ENCODE measurements around the gene ZNF175. TPM values are rescaled to one million over a fixed set of nuclear protein-coding genes. Genes with fewer than 3 reads are reported as not detected.

Gene ZNF175
- polyA plus RNA-seq, 2 donors = 1.5 to 1.9 TPM

DNA sequence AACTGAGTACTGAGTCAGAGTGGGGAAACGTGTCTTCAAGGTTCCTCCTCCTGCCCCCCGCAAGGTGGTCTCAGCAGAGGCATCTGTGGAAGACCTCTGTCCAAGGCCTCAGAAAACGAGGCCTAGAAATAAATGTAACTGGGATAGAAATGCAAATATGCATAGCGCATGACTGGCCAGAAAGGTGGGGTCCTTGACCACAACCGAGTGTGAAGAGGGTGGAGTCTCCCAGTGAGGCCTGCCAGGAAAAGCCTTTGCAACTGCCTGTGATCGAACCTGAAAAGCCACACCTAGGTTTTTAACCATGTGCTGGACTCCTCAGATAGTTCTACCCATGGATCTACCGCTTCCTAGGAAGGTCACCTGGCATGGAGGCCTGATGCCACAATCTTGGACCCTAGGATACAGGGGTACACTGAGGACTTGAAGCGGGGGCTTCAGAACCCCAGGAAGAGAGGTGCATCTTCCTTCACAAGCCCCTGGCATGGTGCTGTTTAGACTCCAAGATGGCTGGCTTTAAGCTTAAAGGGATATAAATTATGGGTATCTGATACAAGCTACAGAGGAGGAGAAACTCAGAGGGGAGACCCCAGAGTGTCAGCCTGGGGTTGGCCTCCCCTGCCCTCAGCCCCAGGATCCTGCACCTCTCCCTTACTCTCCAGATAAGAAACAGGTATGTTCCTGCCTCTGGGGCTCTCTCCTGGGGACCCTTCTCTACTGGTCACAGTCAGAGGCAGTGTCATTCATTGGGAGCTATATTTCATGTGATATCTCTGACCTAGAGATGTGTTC is 21.4 kb upstream of the ZNF175 start:
- Histone ChIP-seq H3K9me3 (ENCODE audit: control insufficient read depth in 2 of 2, insufficient read depth in 1 of 2, low read depth in 1 of 2, low read length in 1 of 2) (peaks cover 2% of the 10 kb centered on the region in 2 donors), H3K4me1 (ENCODE audit: control insufficient read depth in 2 of 2, insufficient read depth in 2 of 2, low read length in 1 of 2) (no peaks in the 10 kb centered on the region), H3K36me3 (ENCODE audit: control insufficient read depth in 2 of 2, insufficient read depth in 2 of 2, low read length in 1 of 2) (no peaks in the 10 kb centered on the region), H3K27ac (ENCODE audit: low read depth in 2 of 2, low read length in 1 of 2) (no peak overlapping the region), H3K27me3 (ENCODE audit: control insufficient read depth in 1 of 2, insufficient read depth in 2 of 2, low read length in 2 of 2) (no peaks in the 10 kb centered on the region), H3K4me3 (ENCODE audit: low read depth in 1 of 2, low read length in 2 of 2) (no peak overlapping the region)
- WGBS, 2 donors = 53 to 54% methylated on average over 8 of the region's 8 CpGs

DNA sequence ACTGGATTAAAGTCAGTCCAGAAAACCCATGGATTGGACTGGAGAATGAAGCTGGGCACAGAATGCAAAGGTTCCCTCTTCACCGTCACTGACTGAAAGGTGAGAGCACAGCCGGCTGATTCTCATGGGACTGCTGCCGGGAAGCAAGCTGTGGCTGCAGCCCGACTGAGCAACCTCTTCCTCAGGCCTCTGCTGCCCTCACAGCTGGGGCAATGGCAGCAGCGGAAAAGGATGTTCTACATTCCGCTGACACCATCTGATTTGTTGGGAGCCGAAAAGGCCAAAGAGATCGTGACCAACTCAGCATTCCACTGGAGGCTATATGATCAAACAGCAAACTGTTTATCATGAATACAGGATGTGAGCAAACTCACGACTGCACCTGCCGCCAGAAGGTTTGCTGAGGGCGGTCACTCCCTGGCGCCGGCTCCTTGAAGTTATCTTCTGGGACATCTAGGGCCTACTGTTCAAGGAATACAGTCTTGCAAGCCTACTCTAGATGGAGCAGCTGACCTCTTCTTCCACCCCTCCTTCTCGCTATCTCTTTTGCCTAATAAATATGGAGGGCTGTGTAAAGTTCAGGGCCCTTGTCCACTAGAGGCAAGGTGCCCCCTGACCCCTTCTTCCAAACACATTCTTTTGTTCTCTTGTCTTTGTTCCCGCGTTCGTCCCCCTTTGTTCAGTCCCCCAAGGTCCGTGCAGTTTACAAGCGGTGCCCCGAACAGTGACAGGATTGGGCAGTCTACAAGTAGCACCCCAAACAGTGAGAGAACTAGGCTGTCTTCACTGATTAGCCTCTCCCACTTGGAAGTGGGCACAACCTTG is 20.0 kb upstream of the ZNF175 start:
- H3K9me3 ChIP-seq (ENCODE audit: control insufficient read depth in 2 of 2, insufficient read depth in 1 of 2, low read depth in 1 of 2, low read length in 1 of 2) = peaks cover 2 to 4% of the 10 kb centered on the region in 2 donors
- no peaks in the 10 kb centered on the region for H3K4me1 ChIP-seq (ENCODE audit: control insufficient read depth in 2 of 2, insufficient read depth in 2 of 2, low read length in 1 of 2)
- no peaks in the 10 kb centered on the region for H3K36me3 ChIP-seq (ENCODE audit: control insufficient read depth in 2 of 2, insufficient read depth in 2 of 2, low read length in 1 of 2)
- 75 to 79% methylated on average over 20 of the region's 20 CpGs for WGBS, 2 donors
- no peak overlapping the region for H3K27ac ChIP-seq (ENCODE audit: low read depth in 2 of 2, low read length in 1 of 2)
- no peak overlapping the region for H3K4me3 ChIP-seq (ENCODE audit: low read depth in 1 of 2, low read length in 2 of 2)
- H3K27me3 ChIP-seq (ENCODE audit: control insufficient read depth in 1 of 2, insufficient read depth in 2 of 2, low read length in 2 of 2) = no peaks in the 10 kb centered on the region

DNA sequence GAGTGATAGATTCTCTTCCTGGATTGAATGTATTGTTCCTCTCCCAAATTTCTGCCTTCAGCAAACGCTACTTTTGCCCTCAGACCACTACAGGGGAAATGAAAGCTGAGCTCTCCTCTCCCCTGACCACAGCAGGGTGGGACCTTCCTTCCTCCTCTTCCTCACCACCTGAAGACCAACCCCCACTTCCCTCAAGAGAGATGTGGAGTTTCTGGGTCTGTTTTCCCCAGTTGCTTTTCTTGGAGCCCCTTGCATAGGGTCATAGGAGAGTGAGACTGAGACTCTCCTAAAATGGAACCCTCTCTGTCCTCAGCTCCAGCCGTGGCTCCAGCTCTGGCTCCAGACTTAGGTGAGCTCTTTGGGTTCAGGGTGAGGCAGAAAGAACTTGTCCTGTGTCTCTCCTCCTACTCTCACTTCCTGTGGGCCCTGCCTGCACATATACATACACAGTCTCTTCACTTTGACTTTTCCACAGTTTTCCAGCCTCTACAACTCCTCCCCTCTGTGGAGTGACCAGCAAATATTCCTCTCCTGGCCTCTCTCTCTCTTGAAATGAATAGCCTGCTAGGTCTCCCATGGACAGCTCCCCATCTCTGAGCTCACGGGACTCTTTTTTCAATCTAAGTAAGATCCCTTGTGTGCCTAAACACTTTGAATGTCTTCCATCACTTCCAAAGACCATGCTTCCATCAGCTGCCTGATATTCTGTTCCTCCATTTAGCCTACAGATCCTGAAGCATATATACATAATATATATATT is 19.2 kb upstream of the ZNF175 start:
- WGBS, 2 donors = 44 to 50% methylated on average over 3 of the region's 3 CpGs
- Histone ChIP-seq H3K36me3 (ENCODE audit: control insufficient read depth in 2 of 2, insufficient read depth in 2 of 2, low read length in 1 of 2) (no peaks in the 10 kb centered on the region), H3K4me1 (ENCODE audit: control insufficient read depth in 2 of 2, insufficient read depth in 2 of 2, low read length in 1 of 2) (no peaks in the 10 kb centered on the region), H3K4me3 (ENCODE audit: low read depth in 1 of 2, low read length in 2 of 2) (no peak overlapping the region), H3K9me3 (ENCODE audit: control insufficient read depth in 2 of 2, insufficient read depth in 1 of 2, low read depth in 1 of 2, low read length in 1 of 2) (peaks cover 2 to 4% of the 10 kb centered on the region in 2 donors), H3K27ac (ENCODE audit: low read depth in 2 of 2, low read length in 1 of 2) (no peak overlapping the region), H3K27me3 (ENCODE audit: control insufficient read depth in 1 of 2, insufficient read depth in 2 of 2, low read length in 2 of 2) (no peaks in the 10 kb centered on the region)

DNA sequence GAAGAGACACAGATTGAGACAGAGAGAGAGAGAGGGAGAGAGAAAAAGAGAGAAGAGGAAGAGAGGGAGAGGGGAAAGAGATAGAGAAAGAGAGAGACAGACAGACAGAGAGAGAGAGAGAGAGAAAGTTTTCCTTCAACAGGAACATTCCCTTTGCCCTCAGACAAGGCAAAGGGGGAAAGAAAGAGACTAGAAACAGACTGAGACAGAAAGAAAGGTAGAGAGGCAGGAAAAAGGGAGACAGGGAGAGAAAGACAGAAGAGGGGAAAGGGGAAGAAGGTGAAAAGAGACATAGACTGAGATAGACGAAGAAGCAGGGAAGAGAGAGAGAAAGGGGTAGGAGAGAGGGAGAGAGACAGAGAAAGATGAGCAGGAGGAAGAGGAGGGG is 18.5 kb upstream of the ZNF175 start:
- Histone ChIP-seq H3K36me3 (ENCODE audit: control insufficient read depth in 2 of 2, insufficient read depth in 2 of 2, low read length in 1 of 2) (no peaks in the 10 kb centered on the region), H3K4me3 (ENCODE audit: low read depth in 1 of 2, low read length in 2 of 2) (no peak overlapping the region), H3K9me3 (ENCODE audit: control insufficient read depth in 2 of 2, insufficient read depth in 1 of 2, low read depth in 1 of 2, low read length in 1 of 2) (peaks cover 2 to 4% of the 10 kb centered on the region in 2 donors), H3K27ac (ENCODE audit: low read depth in 2 of 2, low read length in 1 of 2) (no peak overlapping the region), H3K27me3 (ENCODE audit: control insufficient read depth in 1 of 2, insufficient read depth in 2 of 2, low read length in 2 of 2) (no peaks in the 10 kb centered on the region), H3K4me1 (ENCODE audit: control insufficient read depth in 2 of 2, insufficient read depth in 2 of 2, low read length in 1 of 2) (no peaks in the 10 kb centered on the region)
- 20 to 23% methylated on average over 1 of the region's 1 CpG for whole genome bisulfite sequencing, 2 donors

DNA sequence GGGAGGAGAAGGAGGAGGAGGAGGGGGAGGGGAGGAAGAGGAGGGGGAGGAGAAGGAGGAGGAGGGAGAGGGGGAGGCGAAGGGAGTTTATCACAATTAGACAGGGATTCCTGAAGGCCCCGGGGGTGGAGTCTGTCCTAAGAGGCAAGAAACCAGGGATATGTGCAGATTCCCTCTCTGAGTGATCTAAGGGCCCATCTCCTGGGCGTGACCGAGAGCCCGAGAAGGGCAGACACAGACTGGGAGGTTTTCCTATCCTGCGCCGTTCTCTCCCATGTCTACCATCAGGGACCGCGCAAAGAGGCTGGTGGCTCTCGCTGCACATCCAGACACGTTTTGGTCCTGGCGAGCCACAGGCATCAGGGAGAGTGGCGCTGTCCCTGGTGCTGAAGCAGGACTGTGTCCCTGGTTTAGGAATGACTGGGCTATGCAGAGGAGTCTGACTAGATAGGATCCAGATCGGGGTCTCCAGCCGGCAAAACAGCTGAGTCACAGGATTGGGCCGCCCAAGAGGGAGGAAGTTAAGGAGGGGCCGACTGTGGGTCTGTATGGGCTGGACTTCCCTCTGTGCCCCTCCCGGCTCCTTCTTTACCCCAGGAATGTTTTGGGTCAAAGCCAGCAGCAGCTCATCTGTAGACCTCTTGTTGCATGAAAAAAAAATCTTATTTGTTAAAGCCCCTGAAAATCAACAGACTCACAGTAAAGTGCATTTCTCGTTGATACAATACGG is 17.9 kb upstream of the ZNF175 start:
- no peak overlapping the region for H3K4me3 ChIP-seq (ENCODE audit: low read depth in 1 of 2, low read length in 2 of 2)
- no peaks in the 10 kb centered on the region for H3K36me3 ChIP-seq (ENCODE audit: control insufficient read depth in 2 of 2, insufficient read depth in 2 of 2, low read length in 1 of 2)
- 11 to 12% methylated on average over 20 of the region's 20 CpGs for WGBS, 2 donors
- no peaks in the 10 kb centered on the region for H3K4me1 ChIP-seq (ENCODE audit: control insufficient read depth in 2 of 2, insufficient read depth in 2 of 2, low read length in 1 of 2)
- H3K27ac ChIP-seq (ENCODE audit: low read depth in 2 of 2, low read length in 1 of 2) = no peak overlapping the region
- peaks cover 2 to 4% of the 10 kb centered on the region in 2 donors for H3K9me3 ChIP-seq (ENCODE audit: control insufficient read depth in 2 of 2, insufficient read depth in 1 of 2, low read depth in 1 of 2, low read length in 1 of 2)
- H3K27me3 ChIP-seq (ENCODE audit: control insufficient read depth in 1 of 2, insufficient read depth in 2 of 2, low read length in 2 of 2) = no peaks in the 10 kb centered on the region

DNA sequence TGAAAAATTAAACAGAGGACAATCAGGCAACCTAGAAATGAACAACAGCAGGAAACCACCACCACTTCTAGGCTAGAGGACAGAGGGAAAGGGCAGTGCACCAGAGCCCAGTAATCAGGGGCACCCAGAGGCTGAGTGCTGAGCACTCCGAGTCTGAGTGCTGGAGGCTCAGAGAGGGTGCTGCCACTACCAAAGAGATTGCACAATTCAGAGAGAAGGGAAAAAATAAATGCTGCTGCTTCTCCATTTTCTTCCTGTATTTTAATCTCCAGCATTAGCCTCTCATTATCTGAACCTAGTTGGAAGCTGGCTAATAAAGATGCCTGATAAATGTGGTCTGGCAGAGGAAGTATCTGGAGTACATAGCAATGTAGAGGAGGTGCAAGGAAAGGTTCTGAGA is 11.8 kb upstream of the ZNF175 start:
- no peaks in the 10 kb centered on the region for H3K4me1 ChIP-seq (ENCODE audit: control insufficient read depth in 2 of 2, insufficient read depth in 2 of 2, low read length in 1 of 2)
- no peak overlapping the region for H3K27ac ChIP-seq (ENCODE audit: low read depth in 2 of 2, low read length in 1 of 2)
- H3K27me3 ChIP-seq (ENCODE audit: control insufficient read depth in 1 of 2, insufficient read depth in 2 of 2, low read length in 2 of 2) = no peaks in the 10 kb centered on the region
- WGBS, 2 donors = 69 to 70% methylated on average over 1 of the region's 1 CpG
- peaks cover 0 to 4% of the 10 kb centered on the region in 2 donors for H3K9me3 ChIP-seq (ENCODE audit: control insufficient read depth in 2 of 2, insufficient read depth in 1 of 2, low read depth in 1 of 2, low read length in 1 of 2)
- H3K4me3 ChIP-seq (ENCODE audit: low read depth in 1 of 2, low read length in 2 of 2) = no peak overlapping the region
- H3K36me3 ChIP-seq (ENCODE audit: control insufficient read depth in 2 of 2, insufficient read depth in 2 of 2, low read length in 1 of 2) = no peaks in the 10 kb centered on the region

DNA sequence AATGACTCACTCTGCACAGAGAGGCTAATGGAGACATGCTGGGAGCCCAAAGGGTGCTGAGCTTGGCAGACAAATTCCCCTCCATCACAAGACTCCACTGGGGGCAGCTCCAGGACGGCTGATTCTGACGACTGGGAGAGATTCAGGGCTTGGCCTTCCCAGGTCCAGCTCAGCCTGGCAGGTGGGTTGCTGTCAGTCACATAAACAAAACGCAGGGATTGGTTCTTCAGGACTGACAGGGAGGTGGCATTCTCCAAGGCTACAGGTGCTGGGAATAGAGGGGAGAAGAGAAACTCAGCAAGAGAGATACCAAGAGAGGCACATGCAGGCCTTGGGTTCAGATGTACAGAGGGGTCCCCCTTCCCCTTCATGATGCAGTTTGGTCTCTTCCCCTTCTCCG is 10.7 kb upstream of the ZNF175 start:
- 22 to 27% methylated on average over 4 of the region's 4 CpGs for WGBS, 2 donors
- H3K27me3 ChIP-seq (ENCODE audit: control insufficient read depth in 1 of 2, insufficient read depth in 2 of 2, low read length in 2 of 2) = no peaks in the 10 kb centered on the region

DNA sequence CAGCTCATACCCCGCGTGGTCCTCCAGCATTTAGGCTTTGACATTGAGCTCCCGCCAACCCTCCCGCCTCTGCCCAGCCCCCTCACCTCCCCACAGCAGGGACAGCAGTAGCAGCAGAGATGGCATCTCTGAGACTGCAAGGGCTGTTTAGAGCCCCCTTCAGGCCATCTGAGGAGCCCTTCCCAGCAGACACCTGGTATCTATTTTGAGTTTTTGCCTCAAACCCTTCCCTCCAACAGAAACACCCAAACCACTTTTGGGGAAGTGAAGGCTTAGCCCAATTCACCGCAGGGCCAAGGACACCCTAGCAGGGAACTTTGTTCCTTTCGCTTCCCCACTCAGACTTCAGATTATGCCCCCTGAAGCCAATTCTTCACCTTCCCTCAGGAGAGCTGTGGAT is 6.3 kb upstream of the ZNF175 start:
- no peaks in the 10 kb centered on the region for H3K36me3 ChIP-seq (ENCODE audit: control insufficient read depth in 2 of 2, insufficient read depth in 2 of 2, low read length in 1 of 2)
- H3K9me3 ChIP-seq (ENCODE audit: control insufficient read depth in 2 of 2, insufficient read depth in 1 of 2, low read depth in 1 of 2, low read length in 1 of 2) = no peaks in the 10 kb centered on the region
- H3K27ac ChIP-seq (ENCODE audit: low read depth in 2 of 2, low read length in 1 of 2) = no peak overlapping the region
- WGBS, 2 donors = 40 to 49% methylated on average over 6 of the region's 6 CpGs
- H3K4me3 ChIP-seq (ENCODE audit: low read depth in 1 of 2, low read length in 2 of 2) = no peak overlapping the region
- H3K27me3 ChIP-seq (ENCODE audit: control insufficient read depth in 1 of 2, insufficient read depth in 2 of 2, low read length in 2 of 2) = no peaks in the 10 kb centered on the region
- no peaks in the 10 kb centered on the region for H3K4me1 ChIP-seq (ENCODE audit: control insufficient read depth in 2 of 2, insufficient read depth in 2 of 2, low read length in 1 of 2)

More for the DNA sequence above, 10.7 kb upstream of the ZNF175 start:
- Histone ChIP-seq H3K4me3 (ENCODE audit: low read depth in 1 of 2, low read length in 2 of 2) (no peak overlapping the region), H3K36me3 (ENCODE audit: control insufficient read depth in 2 of 2, insufficient read depth in 2 of 2, low read length in 1 of 2) (no peaks in the 10 kb centered on the region), H3K27ac (ENCODE audit: low read depth in 2 of 2, low read length in 1 of 2) (no peak overlapping the region), H3K4me1 (ENCODE audit: control insufficient read depth in 2 of 2, insufficient read depth in 2 of 2, low read length in 1 of 2) (no peaks in the 10 kb centered on the region), H3K9me3 (ENCODE audit: control insufficient read depth in 2 of 2, insufficient read depth in 1 of 2, low read depth in 1 of 2, low read length in 1 of 2) (no peaks in the 10 kb centered on the region)

DNA sequence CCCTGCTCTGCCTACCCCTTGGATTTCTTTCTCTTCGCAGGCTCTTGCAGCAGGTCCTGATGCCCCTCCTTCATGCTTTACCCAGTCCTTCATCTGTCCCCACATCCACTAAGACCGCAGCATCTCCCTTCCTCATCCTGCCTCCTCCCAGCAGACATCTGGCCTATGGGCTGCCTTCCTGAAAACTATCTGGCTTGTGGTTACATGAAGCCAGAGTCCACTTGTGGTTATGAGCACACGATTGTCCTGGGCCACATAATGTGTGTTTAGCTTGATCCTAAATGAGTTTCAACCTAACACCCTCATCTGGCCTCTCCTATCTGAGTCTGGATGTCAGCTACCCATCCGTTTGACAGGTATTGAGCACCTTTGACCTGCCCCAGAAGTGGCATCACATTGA is 5.5 kb upstream of the ZNF175 start:
- Histone ChIP-seq H3K27me3 (ENCODE audit: control insufficient read depth in 1 of 2, insufficient read depth in 2 of 2, low read length in 2 of 2) (no peaks in the 10 kb centered on the region), H3K4me1 (ENCODE audit: control insufficient read depth in 2 of 2, insufficient read depth in 2 of 2, low read length in 1 of 2) (no peaks in the 10 kb centered on the region), H3K4me3 (ENCODE audit: low read depth in 1 of 2, low read length in 2 of 2) (no peak overlapping the region), H3K27ac (ENCODE audit: low read depth in 2 of 2, low read length in 1 of 2) (no peak overlapping the region), H3K9me3 (ENCODE audit: control insufficient read depth in 2 of 2, insufficient read depth in 1 of 2, low read depth in 1 of 2, low read length in 1 of 2) (no peaks in the 10 kb centered on the region), H3K36me3 (ENCODE audit: control insufficient read depth in 2 of 2, insufficient read depth in 2 of 2, low read length in 1 of 2) (no peaks in the 10 kb centered on the region)
- 63 to 68% methylated on average over 4 of the region's 4 CpGs for WGBS, 2 donors
